GM12801 (cell line): Measurements from ENCODE around the gene LCT.

ENCODE experiments used
- TF ChIP-seq, protein P1 (sequence below): IDR thresholded peaks from one replicate; pipeline ENCODE4 v1.5.1; 2011; ENCODE audit warnings: control low read depth; ENCODE audit not compliant: insufficient read length; ENCODE audit errors: extremely low read depth

Gene LCT

GRCh38 chr2:135845257-135845656, 8.3 kb upstream of the LCT start:
- TF ChIP-seq, protein P1, sequence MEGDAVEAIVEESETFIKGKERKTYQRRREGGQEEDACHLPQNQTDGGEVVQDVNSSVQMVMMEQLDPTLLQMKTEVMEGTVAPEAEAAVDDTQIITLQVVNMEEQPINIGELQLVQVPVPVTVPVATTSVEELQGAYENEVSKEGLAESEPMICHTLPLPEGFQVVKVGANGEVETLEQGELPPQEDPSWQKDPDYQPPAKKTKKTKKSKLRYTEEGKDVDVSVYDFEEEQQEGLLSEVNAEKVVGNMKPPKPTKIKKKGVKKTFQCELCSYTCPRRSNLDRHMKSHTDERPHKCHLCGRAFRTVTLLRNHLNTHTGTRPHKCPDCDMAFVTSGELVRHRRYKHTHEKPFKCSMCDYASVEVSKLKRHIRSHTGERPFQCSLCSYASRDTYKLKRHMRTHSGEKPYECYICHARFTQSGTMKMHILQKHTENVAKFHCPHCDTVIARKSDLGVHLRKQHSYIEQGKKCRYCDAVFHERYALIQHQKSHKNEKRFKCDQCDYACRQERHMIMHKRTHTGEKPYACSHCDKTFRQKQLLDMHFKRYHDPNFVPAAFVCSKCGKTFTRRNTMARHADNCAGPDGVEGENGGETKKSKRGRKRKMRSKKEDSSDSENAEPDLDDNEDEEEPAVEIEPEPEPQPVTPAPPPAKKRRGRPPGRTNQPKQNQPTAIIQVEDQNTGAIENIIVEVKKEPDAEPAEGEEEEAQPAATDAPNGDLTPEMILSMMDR: no peak

- TF ChIP-seq, protein P1: no peak
Measured at GRCh38 chr2:135844301-135844895, 7.4 kb upstream of the LCT start.

DNA sequence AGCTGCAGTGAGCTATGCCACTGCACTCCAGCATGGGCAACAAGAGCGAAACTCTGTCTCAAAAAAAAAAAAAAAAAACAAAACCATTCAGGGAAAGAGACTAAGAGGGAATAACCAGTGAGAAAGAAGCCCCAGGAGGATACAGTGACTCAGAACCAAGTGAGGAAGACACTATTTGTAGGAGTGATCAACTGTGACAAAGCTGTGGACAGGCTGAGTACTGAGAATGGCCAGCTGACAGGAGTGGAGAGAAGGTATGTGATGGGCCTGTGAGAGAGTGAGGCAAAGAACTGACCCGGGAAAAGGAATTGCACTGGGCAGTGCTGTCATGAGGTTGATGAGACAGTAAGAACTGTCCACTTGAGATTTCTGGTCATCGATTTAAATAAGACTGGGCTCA, 6.7 kb upstream of the LCT start:
- TF ChIP-seq, protein P1: no peak

DNA sequence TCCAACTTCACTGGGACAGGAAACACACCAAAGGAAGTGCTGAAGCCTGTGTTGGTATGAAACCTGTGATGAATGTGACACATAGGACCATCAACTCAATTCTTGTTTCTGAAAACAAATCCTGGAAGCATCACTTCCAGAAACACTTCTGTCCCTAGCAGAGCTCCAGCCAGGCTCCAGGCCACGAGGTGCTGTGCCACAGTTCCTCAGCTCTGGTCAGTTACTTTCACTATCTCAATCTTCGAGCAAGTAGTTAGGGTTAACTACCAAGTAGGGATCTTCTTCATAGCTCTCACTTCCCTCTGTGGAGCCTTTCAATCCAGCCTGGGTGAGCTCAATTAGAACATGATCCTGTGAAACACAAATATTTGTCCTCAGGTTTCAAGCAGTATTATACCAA, 3.6 kb upstream of the LCT start:
- TF ChIP-seq, protein P1: no peak

- TF ChIP-seq, protein P1: no peak
Measured at GRCh38 chr2:135839713-135840112, 2.7 kb upstream of the LCT start.

DNA sequence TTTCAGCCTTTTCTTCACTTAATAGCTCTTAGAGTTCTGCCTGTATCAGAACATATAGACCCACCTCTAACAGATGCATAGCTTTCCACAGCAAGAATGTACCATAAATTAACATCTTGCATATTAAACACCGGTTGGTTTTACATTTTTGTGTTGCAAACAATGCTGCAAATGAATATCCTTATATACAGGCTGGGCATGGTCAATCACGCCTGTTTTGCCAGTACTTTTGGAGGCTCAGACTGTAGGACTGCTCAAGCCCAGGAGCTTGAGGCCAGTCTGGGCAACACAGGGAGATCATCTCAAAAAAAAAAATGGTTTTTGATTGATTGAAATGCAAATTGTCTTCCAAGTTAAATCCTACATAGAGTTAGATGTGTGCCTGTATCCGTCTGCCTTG, 1.5 kb upstream of the LCT start:
- TF ChIP-seq, protein P1: no peak

- TF ChIP-seq, protein P1: no peak
Measured at GRCh38 chr2:135832891-135833290, 4.1 kb downstream of the LCT start.
